BE2C (cell line): ENCODE data around the gene TLE7.

Experiments
- DNase-seq: peaks from one replicate; pipeline ENCODE4 v3.0.0-alpha.2; 2020
- H3K27me3 ChIP-seq: fragments of 250-450 bp; sonication (Bioruptor Pico); 2 replicates; pipeline ENCODE4 v1.5.1; 2020; ENCODE audit warnings: mild to moderate bottlenecking
- H3K36me3 ChIP-seq: fragments of 250-450 bp; sonication (Bioruptor Pico); 2 replicates; pipeline ENCODE4 v1.5.1; 2020; ENCODE audit warnings: mild to moderate bottlenecking
- H3K4me1 ChIP-seq: fragments of 250-450 bp; sonication (Bioruptor Pico); 2 replicates; pipeline ENCODE4 v1.5.1; 2020
- H3K4me3 ChIP-seq: 2 replicates; pipeline ENCODE4 v1.5.1; 2011; ENCODE audit warnings: low read depth, low read length
- H3K9me3 ChIP-seq: fragments of 250-450 bp; sonication (Bioruptor Pico); 2 replicates; pipeline ENCODE4 v1.5.1; 2020
- CTCF ChIP-seq: IDR thresholded peaks from 2 replicates; pipeline ENCODE4 v1.5.1; 2012; ENCODE audit warnings: mild to moderate bottlenecking, low read depth, low read length

Gene TLE7

GRCh38 chr16:71384073-71384724, 57.7 kb downstream of the TLE7 start:
- peaks cover 27% of the 10 kb centered on the region for H3K27me3 ChIP-seq
- TF ChIP-seq CTCF: no peak
- no peak overlapping the region for H3K4me3 ChIP-seq

GRCh38 chr16:71383054-71383773, 58.6 kb downstream of the TLE7 start:
- peaks cover 24% of the 10 kb centered on the region for H3K27me3 ChIP-seq

More at GRCh38 chr16:71384073-71384724, 57.7 kb downstream of the TLE7 start:
- no peaks in the 10 kb centered on the region for H3K9me3 ChIP-seq
- no peaks in the 10 kb centered on the region for H3K36me3 ChIP-seq
- H3K4me1 ChIP-seq: no peaks in the 10 kb centered on the region
- no peak for DNase-seq

GRCh38 chr16:71380831-71381230, 61.0 kb downstream of the TLE7 start:
- Histone ChIP-seq H3K4me1 (no peaks in the 10 kb centered on the region), H3K27me3 (peaks cover 29% of the 10 kb centered on the region), H3K36me3 (no peaks in the 10 kb centered on the region), H3K9me3 (no peaks in the 10 kb centered on the region), H3K4me3 (no peak overlapping the region)
- no peak for DNase-seq
- TF ChIP-seq CTCF: no peak

More at GRCh38 chr16:71383054-71383773, 58.6 kb downstream of the TLE7 start:
- TF ChIP-seq CTCF: no peak
- Histone ChIP-seq H3K4me3 (no peak overlapping the region), H3K4me1 (no peaks in the 10 kb centered on the region), H3K9me3 (no peaks in the 10 kb centered on the region), H3K36me3 (no peaks in the 10 kb centered on the region)
- no peak for DNase-seq
